Measurements from ENCODE around the gene SYNPR.

SYNPR gene

DNA sequence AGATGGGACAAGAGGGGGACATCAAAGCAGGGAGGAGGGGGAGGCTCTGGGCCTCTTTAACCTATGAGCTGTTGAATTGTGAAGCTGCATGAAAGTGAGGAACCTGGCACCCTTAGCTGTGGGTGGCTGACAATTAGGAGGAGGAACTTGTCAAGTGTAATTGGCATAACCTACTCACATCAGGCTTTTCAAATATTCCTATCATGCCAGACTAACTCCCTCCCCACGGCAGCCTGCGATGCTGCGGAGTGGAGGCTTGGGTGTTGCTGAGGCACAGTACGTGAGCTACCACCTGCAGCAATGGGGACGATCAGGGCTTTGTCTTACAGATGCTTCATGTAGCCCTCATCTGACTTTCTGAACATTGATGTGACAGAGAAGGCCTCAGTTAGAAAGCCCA is 193.7 kb downstream of the SYNPR start:
- no peak for DNase-seq (ENCODE audit: low read depth in 3 of 3)

DNA sequence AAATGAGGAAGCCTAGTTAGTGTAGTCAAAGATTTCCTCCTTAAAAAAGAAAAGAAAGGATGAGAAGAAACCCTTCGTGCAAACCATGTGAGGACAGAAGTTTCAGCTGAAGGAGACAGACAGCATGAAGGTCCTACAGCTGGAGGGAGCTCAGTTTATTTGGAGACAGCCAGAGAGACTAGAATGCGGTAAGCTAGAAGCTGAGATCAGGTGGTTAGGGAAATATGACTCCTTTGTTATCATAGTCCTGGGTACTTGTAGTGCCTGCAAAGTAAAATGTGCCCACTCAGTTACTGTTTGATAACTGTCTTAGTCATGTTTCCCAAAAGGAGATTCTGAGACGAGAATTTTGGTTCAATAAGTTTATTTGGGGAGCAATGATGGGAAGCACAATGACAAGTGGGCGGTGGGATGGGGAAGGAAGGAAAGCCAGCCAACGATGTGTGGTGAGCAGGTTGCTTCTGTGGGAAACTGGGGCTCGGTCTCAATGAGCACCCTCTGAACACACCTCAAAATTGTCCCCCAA is 195.6 kb downstream of the SYNPR start:
- DNase-seq (ENCODE audit: low read depth in 3 of 3): no peak

DNA sequence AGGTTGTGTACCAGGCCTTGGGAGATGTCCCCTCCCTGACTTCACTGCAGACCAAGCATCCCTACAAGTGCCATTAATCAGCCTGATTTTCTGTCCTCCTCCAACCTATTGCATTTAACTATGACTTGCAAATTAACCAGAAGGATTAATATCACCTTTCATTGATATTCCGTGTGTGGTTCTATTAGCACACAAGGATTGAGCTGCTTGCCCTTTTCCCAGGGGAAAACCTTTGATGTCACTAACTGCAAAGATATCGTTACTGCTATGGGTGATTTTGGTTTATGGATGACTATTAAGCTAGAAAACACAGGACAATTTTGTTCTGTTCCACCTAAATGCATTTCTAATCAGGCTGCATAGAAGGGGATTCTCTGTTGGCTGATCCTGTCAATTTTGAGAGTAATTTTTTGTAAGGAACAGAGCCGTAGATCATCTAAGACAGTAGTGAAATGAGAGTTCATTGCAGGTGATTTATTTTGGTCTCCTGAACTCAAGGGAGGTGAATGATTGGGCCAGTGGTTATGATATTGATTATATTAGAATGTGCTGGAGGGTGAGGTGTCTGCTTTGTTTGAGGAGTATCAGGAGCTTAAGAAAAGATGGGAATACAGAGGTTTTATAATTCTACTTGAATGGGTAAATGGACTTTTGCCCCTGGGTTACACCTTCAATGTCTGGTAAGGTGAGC is 196.9 kb downstream of the SYNPR start:
- no peak for DNase-seq (ENCODE audit: low read depth in 3 of 3)

- DNase-seq (ENCODE audit: low read depth in 3 of 3): no peak
Observed at GRCh38 chr3:63477494-63478129, 199.5 kb downstream of the SYNPR start.

- no peak for DNase-seq (ENCODE audit: low read depth in 3 of 3)
Observed at GRCh38 chr3:63478990-63479660, 201.0 kb downstream of the SYNPR start.

GRCh38 chr3:63479661-63480035 is 201.5 kb downstream of the SYNPR start:
- DNase-seq (ENCODE audit: low read depth in 3 of 3): no peak

GRCh38 chr3:63481627-63482026 is 203.5 kb downstream of the SYNPR start:
- no peak for DNase-seq (ENCODE audit: low read depth in 3 of 3)

DNA sequence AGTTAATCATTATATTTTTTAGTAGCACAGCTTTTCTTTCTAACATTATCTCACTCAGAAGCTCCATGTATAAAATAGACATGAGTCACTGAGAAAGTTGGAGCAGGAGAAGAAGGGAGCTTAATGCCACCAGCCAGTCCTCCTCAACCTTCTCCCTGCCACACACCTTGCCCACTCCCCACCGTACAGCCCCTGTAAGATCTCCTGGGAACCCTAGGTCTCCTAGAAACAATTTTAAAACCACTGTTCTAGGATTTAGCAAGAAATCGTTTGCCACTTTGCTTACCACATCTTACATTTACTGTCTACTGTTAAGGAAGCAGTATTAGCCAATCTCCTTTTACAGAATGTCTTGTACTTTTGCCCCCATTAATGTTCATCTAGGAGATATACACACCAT is 204.2 kb downstream of the SYNPR start:
- DNase-seq (ENCODE audit: low read depth in 3 of 3): no peak

DNA sequence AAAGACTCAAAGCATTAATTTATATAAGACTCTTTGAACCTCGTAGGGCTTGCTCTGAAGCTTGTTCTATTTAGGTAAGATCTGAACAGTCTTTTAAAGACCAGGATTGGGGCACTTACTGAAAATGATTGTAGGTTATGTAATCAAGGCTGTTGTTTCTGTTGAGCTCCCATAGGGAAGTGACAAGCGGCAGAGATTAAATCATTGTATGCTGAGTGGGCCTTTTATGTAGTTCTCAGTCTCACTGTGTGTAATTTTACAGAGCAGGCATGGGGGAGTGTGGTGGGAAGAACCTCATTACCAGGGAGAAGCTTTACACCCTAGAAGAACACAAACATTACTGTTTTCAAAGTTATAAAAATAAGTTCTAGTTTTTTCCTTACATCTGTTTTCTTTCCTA is 214.4 kb downstream of the SYNPR start:
- no peak for DNase-seq (ENCODE audit: low read depth in 3 of 3)

GRCh38 chr3:63493101-63493500 is 215.0 kb downstream of the SYNPR start:
- DNase-seq (ENCODE audit: low read depth in 3 of 3): no peak

DNA sequence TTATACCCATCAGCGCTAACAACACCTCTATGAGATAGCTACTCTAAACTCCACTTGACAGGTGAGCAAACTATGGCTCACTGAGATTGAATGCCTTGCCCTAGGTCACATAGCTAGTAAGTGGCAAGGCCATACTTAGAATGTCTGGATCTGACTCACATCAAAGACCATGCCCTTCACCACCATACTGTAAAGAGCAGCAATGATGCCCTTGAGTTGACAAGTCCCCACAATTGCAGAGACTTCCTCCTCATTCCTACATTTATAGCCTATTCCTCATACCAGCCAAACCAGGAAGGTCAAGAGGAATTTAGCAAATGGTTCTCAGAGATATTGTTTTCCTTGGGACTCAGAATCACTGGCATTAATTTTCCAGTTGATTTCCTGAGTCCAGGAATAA is 216.5 kb downstream of the SYNPR start:
- DNase-seq (ENCODE audit: low read depth in 3 of 3): no peak

DNA sequence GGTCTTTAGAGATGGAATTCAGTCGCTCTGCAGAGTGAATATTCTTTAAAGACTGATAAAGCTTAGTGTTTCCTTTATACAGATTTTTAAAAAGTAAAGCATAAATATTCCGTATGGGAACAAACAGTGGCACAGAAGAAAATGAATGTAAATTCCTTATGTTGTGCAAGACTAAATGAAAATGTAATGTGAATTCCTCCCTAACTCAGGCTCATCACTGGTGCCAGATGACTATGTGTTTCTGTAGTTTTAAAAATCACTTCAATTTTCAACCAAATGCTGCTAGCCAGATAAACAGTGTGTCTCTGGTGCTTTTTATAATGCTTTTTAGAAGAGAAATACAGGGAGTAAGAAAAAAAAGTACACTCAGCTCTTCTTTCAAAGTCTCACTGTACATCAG is 219.5 kb downstream of the SYNPR start:
- DNase-seq (ENCODE audit: low read depth in 3 of 3): no peak

DNA sequence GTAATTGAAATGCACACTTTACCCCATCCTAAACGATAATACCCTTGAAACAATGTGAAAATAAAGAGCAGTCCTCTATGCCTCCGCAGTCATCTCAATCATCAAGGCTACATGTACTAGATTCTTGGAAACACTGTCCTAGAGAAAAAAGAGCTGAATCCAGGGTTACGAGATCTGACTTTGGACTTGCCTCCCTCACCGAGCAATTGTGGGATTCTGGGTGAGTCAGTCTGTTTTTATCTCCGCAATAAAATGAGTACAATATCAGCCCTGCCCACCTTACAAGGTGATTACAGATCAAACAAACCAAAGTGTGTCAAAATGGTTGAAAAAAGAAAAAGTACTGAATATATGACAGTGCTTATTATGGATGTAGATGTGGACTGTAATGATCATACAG is 222.1 kb downstream of the SYNPR start:
- no peak for DNase-seq (ENCODE audit: low read depth in 3 of 3)

GRCh38 chr3:63508305-63508704 is 230.2 kb downstream of the SYNPR start:
- DNase-seq (ENCODE audit: low read depth in 3 of 3): no peak

DNA sequence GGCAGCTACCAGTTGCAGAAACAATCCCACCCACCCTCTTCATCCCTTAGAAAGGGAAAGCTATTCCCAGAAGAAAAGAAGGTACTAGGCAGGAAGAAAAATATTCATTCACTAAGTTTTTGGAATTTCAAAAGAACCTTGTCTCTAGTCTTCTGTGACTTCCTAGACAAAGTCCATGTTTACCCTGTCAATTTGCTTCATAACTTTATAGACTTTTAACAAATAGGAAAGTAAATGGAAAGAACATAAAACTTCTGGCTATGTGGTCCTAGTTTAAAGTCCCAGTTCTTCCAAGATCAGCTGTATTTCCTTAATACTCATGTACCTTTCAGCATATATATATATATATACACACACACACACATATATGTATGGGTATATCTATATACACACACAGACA is 230.7 kb downstream of the SYNPR start:
- no peak for DNase-seq (ENCODE audit: low read depth in 3 of 3)

DNA sequence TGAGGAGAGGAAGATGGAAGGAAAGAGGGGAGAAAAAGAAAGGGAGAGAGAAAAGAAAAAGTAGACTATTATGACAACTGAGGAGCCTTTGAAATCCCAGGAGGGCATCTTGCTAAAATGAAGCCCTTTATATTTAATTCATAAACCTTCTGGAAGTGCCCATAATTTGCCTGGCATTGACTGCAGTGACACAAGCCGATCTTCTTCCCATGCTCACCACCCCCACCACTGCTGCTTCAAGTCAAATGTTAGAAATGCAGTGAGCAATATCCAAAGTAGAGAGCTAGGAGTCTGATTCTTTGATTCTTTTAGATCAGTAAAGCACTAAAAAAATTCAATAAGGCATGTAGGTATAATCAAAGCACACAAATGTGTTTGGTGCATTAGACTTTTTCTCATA is 235.7 kb downstream of the SYNPR start:
- no peak for DNase-seq (ENCODE audit: low read depth in 3 of 3)

- DNase-seq (ENCODE audit: low read depth in 3 of 3): no peak
Observed at GRCh38 chr3:63514678-63515077, 236.6 kb downstream of the SYNPR start.

DNA sequence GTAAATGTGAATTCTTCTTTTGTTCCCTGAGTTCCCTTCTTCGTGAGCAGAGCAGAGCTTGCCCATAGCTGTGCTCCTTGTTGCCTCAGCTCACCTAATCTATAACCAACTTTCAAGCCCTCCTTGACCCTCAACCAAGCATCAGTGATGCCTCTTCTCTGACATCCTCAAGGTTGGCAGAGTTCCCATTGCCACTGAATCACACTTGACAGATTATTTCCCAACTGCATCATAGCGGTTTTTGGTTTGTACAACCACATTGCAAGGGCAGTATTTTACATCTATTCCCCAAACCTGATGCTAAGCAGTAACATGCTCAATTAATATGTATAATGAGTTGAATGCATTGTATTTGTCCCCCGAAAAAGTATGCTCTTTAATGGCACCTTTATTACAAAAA is 241.3 kb downstream of the SYNPR start:
- no peak for DNase-seq (ENCODE audit: low read depth in 3 of 3)

GRCh38 chr3:63521657-63522056 is 243.5 kb downstream of the SYNPR start:
- no peak for DNase-seq (ENCODE audit: low read depth in 3 of 3)

DNA sequence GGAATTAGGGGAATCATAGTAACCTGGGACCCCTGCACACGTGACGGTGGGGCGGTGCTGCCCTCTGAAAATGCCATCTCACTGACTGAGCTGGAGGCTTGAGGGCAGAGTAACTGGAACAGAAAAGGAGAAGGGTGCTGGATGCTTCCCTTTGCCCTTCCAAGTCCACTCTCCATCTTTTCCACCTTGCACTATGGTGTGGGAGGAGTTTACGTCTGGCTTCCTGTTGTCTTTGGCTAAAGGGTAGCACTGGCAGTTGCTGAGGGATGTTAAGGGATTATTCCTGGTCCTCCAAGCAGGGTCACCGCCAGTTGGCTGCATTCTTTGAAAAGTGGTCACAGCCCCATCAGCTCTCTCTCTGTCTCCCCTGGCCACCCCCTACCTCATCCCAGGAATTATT is 245.0 kb downstream of the SYNPR start:
- DNase-seq (ENCODE audit: low read depth in 3 of 3): no peak

- no peak for DNase-seq (ENCODE audit: low read depth in 3 of 3)
Observed at GRCh38 chr3:63528325-63529000, 250.4 kb downstream of the SYNPR start.

- DNase-seq (ENCODE audit: low read depth in 3 of 3): no peak
Observed at GRCh38 chr3:63532521-63532920, 254.4 kb downstream of the SYNPR start.

- no peak for DNase-seq (ENCODE audit: low read depth in 3 of 3)
Observed at GRCh38 chr3:63538919-63539318, 260.8 kb downstream of the SYNPR start.

Data from stimulated activated CD4-positive, alpha-beta T cell treated with anti-CD3 and anti-CD28 coated beads, TNF-alpha, amount 100 ng/mL, for 4 hours (primary cell).